SIG-M5 treated with dmso at 0.1 percent for 504 hours (cell line): ENCODE data around the gene HSPB1.
"Not testable (repeated sequence)": the region's sequence is repeated elsewhere in the genome, so short reads cannot be mapped to it uniquely, and the experiment has no call there.

Source experiments
- DNase-seq: peaks from one replicate; lab custom pipeline; 2025; ENCODE audit not compliant: unreplicated experiment; lab: John Stamatoyannopoulos, UW

The HSPB1 gene

DNA sequence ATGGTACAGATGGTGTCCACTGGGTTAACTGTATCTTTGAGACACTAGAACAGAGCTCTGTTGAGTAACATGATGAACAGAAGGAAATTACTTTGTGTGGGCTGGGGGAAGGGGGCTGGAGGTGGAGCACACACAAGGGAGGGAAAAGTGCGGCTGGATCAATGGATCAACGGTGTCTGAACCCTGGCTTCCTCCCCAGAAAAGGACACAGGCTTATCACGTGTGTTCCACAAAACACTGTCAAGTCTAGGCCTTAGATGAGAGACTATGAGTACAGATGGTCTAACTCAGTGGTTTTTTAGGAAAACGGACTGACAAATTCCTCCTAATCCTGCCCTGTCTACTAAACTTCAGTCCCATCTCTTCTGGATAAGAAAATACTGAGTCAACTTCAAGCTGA, 27.8 kb downstream of the HSPB1 start:
- DNase-seq = no peak

DNA sequence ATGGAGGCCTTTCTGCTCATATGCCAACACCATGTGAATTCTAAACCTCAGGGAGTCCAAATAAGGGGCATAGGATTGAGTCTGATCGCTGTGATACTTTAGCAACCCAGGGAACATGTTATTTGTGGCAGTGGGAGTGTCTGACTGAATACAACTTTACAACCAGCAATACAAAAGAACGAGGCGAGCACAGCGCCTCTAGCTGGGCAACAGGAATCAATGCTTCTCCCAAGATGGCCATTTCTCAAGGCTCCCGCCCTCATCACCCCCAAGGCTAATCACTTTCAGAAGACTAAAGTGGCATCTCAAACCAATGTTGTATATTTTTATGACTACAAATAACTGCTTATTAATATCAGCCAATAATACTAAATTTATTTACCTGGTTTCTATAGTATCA, 28.2 kb downstream of the HSPB1 start:
- no peak for DNase-seq

DNA sequence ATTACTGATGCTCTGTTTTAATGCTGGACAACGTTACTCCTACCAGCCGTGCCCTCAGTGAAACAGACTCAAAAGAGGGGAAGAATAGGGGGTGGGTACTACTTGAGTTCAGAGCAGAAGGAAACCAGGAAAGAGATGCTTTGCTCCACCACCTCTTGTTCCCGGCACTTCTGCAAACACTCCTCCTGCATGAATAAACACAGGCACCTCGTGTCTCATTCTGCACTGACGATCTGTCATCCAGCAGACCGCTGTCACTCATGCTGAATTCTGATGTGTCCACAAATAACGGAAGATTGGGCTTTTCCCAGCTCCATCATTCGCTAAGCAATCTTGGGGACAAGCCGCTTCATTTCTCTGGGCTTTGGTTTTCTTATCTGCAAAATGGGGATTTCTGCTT, 29.6 kb downstream of the HSPB1 start:
- DNase-seq = no peak

DNA sequence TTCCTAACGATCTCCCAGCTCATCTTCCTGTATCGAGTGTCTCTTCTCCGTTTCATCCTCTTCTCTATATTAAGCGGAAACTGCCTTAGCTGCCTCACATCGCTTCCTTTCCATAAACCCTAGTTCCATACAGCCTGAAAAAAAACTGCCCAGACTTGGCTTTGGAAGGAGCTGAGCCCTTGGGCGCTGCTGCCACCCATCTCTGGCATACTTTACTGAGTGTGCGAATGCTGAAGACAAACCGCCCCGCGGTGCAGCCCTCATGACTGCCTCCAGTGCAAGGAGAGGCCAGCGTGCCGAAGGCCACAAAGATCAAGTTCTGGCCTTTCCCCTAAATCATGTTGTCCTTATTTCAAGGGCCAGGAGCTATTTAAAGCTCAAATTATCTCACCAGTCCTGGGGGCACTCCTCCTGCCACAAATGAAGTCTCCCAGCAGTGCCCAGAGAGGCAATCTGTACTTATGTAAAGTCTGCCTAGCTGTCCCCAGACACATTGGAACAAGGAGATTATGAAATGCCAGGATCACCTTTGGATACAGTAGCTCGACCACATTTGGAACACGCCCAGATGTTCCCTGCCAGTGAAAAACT, 31.1 kb downstream of the HSPB1 start:
- no peak for DNase-seq

DNA sequence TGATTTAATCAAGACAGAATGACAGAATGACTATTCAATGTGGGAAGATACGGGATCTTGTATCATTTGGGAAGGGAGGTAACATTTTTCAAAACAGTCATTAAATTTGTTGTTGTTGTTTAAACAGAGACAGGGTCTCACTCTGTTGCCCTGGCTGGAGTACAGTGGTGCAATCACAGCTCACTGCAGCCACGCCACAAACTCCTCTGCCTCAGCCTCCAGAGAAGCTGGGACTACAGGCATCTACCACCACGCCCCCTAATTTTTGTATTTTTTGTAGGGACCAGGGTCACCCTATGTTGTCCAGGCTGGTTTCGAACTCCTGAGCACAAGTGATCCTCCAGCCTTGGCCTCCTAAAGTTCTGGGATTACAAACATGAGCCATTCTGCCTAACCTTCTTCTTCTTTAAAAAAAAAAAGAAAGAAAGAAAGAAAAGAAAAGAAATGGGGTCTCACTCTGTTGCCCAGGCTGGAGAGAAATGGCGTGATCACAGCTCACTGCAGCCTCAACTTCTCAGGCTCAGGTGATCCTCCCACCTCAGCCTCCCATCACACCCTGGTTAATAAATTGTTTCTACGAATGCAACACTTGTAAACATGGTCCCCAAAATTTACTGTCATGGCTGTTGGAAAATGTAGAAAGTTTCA, 32.0 kb downstream of the HSPB1 start:
- DNase-seq = no peak

DNA sequence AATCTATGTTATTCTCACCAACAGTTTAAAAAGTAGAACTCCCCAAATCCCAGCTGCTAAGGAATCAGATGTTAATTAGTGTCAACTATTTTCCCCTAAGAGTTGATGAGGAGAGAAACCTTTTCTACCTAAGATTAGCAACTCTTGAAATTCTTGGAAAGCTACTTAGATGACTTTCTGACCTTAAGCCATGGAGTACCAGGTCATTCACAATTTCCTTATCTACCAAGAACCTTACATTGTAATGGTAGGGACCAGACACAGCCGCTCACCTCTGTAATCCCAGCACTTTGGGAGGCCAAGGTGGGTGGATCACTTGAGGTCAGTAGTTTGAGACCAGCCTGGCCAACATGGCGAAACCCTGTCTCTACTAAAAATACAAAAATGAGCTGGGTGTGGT, 32.9 kb downstream of the HSPB1 start:
- not testable (repeated sequence) for DNase-seq

DNA sequence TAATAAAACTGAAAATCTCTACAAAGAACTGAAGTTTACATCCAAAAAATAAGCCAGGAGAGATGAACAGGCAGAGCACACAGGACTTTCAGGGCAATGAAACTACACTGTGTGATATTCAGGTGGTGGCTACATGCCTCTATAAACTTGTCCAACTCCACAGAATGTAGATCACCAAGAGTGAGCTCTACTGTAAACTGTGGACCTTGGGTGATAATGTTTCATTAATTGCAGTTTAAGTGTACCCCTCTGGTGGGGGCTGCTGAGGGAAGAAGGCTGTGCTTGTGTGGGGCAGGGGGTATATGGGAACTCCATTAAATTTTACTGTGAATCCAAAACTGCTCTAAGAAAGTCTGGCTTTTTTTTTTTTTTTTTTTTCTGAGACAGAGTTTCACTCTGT, 33.6 kb downstream of the HSPB1 start:
- no peak for DNase-seq

DNA sequence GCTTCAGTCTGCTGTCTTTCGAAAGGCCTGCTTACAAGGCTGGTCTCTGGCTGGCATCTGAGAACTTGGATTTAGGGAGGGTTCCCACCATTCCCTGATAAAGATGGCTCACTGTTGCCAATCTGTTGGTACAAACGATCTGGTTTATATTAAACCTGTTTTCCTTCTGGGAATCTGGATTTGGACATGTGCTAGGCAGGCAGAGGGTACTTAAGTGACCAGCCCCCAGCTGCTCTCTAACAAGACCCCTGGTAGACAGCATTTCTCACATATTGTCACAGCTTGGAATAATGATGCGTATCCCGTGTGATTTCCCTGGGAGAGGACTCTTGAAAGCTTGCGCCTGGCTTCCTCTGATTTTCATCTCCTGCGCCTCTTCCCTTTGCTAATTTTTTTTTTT, 34.7 kb downstream of the HSPB1 start:
- no peak for DNase-seq

DNA sequence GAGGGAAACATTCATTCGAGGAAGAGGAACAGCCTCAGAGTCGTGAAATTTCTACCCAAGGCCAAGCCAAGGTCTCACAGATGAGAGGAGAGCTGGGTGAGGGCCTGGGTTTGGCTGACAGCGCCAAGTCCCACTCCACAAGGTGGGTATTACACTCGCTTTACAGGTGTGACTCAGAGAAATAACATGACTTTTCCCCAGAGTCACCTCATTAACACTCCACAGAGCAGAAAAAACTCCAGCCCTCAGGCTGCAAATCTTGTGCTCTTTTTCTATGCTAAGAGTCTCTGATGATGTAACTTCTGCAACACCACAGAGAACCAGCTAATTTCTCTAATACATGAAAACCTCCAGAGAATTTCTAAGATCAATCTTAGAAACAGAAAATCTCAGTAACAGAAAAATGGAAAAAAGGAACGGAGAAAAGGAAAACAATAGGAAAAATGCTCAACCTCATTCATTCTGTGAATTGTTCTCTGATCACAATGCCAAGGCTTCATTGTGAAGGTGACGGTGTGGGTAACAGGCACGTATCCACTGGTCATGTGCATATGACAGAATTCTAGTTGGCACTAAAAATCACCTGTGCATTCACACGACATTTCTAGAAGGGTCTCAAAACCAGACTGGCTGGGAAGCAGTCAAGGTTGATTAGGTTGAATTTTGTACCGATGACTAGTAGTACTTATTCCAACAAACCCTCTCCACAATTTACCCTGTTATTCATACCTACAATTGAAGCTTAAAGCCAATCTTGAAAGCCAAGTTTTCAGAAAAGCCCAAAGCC, 36.0 kb downstream of the HSPB1 start:
- DNase-seq = no peak

DNA sequence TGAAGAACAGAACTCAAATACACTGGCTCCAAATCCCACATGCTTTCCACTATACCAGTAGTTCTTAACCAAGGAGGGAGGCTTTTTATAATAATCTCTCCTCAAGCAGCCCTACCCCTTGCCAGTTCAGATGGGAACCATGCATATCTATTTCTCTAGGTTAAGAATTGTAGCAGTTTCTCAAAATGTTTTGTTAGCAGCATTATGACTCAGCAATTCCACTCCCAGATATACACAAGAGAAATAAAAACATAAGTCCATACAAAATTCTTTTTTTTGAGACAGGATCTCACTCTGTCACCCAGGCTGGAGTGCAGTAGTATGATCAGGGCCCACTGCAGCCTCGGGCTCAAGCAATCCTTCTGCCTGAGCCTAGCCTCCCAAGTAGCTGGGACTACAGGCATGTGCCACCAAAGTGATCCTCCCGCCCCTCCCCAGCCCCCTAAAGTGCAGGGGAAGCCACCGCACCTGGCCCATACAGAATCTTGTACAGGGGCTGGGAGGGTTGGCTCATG, 38.2 kb downstream of the HSPB1 start:
- no peak for DNase-seq

DNA sequence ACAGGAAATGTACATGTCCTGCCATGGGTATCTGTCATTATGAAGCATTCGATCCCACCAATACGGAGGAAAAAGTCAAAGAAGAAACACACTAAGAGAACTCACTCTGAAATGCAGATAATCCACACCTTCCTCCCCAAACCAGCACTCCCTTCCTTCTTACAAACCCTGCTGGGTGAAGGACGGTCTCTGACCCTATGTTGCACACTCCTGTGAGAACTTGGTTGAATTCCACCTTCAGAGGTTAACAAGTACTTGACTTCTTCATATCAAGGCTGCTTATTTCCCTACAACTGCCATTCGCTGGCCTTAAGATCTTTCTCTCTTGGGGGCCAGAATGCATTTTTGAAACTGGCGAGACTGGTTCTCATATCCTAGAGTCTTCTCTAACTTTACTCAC, 39.7 kb downstream of the HSPB1 start:
- no peak for DNase-seq

DNA sequence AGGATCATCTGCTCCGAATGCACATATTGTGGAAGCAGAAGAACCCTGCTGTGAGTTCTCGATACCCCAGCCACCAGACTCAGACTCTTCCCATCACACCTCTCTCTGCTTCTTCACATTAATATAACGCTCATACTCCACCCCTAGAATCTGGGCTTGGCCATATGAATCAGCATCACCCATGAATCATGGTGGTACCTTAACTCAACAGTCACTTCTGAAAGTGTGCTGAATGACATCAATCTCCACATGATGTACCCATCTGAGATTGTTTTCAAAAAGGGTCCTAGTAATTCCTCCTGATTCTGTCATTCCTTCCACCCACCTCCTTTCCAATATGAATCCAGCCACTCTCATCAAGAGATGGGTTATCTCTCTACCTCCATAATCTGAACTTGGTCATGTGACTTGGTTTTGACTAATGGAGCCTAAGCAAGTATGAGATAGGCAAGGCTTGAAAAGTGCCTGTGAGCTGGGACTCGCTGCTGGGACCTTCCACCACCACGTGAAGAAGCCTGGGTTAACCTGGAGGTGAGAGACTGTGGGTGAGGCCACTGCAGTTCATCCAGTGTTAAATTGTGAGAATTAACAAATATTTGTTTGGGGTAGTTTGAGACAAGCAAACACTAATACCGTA, 40.9 kb downstream of the HSPB1 start:
- no peak for DNase-seq

DNA sequence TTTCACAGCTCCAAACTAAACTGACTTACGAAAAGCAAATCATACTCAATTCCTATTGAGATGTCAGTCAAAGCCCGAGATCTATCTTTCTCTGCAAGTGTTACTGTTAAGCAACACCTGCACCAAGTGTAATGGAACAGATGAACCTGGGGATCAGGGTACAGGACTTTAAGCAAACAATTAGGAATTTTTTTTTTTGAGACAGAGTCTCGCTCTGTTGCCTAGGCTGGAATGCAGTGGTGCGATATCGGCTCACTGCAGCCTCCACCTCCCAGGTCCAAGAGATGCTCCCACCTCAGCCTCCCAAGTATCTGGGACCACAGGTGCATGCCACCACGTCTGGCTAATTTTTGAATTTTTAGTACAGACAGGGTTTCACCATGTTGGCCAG, 41.5 kb downstream of the HSPB1 start:
- no peak for DNase-seq

DNA sequence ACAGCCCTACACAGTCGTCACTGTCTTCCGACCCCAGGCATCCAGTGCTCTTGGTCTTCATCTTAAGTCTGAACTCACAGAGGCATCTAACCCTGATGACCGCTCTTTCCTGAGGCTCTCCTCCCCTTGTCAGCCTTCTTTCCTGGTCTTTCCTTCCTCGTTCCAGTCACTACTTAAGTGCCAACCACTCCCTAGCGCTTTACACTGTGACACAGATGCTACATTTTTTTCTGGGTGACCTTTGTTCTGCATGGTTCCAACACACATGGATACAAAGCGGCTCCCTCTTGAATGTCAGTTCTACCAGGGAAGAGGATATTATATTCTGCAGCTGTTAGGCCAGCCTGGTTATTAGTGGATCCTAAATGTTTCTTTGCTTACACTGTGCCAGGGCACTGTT, 43.6 kb downstream of the HSPB1 start:
- no peak for DNase-seq

DNA sequence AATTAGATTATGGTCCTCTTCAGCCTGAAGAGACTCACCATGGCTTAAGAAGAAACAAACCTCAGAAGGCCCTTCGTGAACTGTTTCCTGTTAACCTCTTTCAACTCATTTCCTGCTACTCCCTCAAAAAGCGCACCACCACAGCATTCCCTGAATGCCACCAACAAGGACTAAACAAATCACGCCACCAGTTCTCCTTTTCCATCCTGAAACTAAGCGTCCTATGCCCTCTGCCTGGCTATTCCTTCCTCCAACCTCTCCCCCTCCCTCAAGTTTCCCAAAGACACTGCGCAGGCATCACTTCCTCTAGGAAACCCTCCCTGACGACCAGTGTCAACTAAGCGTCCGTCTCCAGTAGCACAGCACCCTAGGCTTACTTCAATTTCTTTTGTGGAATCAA, 44.3 kb downstream of the HSPB1 start:
- DNase-seq = no peak

DNA sequence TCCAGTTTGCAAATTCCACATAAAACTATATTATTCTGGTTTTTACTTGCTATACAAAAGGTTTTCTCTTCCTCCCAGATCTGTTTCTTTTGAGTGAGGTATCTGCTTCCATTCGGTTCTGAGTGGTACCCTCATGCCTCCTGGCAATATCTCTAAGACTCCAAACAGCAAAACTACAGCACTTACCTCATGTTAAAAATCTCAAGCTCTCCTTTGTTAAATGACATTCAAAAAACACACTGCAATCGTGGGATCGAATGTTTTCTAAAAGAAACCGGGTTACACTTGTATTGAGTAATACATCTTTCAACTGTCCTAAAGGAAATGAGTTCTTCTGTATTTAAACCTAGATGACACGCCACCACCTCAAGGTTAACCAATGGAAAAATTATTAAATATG, 45.2 kb downstream of the HSPB1 start:
- peak; percentile 39 for DNase-seq

DNA sequence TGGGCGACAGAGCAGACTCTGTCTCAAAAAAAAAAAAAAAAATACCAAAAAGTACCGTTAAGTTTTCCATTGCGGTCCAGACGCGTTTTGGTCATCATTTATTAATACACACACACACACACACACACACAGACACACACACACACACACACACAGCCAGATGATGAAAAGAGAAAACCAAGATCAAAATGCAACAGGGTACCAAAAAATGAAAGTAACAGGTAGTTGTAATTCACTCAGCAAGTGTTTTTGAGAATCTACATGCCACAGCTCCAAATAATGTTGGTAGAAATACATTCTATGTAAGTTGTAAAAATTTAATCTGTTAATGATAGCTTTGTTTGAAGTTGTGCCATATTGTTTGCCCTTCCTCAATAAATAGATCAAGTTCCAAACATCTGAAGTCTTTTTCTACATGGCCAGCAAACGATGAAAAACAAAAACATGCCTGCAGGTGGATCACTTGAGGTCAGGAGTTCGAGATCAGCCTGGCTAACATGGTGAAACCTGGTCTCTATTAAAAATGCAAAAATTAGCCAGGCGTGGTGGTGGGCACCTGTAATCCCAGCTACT, 46.9 kb downstream of the HSPB1 start:
- DNase-seq = no peak

DNA sequence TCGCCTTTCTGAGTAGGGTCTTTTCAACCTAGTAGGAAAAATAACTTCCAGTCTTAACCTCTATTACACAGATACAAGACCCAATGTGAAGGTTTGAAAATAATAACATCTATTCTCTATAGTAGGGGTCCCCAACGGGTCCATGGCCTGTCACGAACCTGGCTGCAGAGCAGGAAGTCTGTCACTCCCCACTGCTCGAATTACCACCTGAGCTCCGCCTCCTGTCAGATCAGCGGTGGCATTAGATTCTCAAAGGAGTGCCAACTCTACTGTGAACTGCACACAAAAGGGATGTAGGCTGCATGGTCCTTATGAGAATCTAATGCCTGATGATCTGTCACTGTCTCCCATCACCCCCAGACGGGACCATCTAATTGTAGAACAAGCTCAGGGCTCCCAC, 48.9 kb downstream of the HSPB1 start:
- no peak for DNase-seq

DNA sequence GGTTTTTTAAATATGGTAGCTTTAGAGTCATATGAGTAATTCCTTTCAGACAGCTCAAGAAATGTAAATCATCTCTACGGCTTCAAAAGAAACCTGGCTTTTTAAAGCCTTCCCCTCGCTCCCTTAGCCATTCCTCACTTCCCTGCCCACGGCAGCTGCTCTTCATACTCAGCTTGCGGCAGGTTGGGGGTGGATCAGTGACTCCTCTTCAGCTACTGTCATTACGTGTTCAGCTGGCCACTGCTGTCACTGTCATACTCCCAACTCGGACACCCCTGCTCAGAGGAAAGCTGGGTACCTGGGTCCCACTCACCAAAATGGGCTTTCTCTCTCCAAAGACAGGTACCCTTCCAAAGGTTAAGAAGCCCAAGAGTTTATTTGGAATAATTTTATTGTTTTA, 49.7 kb downstream of the HSPB1 start:
- no peak for DNase-seq

DNA sequence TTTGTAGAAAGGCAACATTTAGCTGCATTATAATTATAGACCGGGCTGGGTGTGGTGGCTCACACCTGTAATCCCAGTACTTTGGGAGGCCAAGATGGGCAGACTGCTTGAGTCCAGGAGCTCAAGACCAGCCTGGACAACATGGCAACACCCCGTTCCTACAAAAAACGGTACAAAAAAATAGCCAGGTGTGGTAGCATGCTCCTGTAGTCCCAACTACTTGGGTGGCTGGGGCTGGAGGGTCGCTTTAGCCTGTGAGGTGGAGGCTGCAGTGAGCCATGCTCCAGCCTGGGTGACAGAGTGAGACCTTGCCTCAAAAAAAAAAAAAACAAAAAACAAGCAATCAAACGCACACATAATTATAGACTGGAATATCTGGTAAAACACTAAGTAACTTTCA, 51.3 kb downstream of the HSPB1 start:
- no peak for DNase-seq
